K562 (cell line): Measurements from ENCODE around the gene FGF21. TPM values are rescaled to one million over a fixed set of nuclear protein-coding genes. Genes with fewer than 3 reads are reported as not detected.
A peak's percentile ranks its signal among the peaks of the same experiment; 100 is the strongest.

Experiments used
- ASH1L ChIP-seq: fragments of 450-650 bp; IDR thresholded peaks from 2 replicates; pipeline ENCODE4 v1.6.1; 2018; ENCODE audit warnings: borderline replicate concordance, mild to moderate bottlenecking, low read depth; ENCODE audit not compliant: partially characterized antibody
- CBX1 ChIP-seq: sonication (generic); IDR thresholded peaks from 2 replicates; pipeline ENCODE4 v1.6.1; 2016; ENCODE audit warnings: antibody characterized with exemption, low read depth, mild to moderate bottlenecking
- FOSL1 ChIP-seq: fragments of 200-800 bp; sonication (Bioruptor generic); conservative IDR thresholded peaks from 2 replicates; pipeline ENCODE4 v1.6.1; 2016; ENCODE audit warnings: missing genetic modification characterization, missing compliant biosample characterization
- GATAD2A ChIP-seq: fragments of 450-650 bp; IDR thresholded peaks from 2 replicates; pipeline ENCODE4 v1.6.1; 2017
- IFI16 ChIP-seq: fragments of 250-450 bp; sonication (Bioruptor Pico); IDR thresholded peaks from 2 replicates; pipeline ENCODE4 v2.1.2; 2022; ENCODE audit warnings: mild to moderate bottlenecking, inconsistent platforms
- MAZ ChIP-seq, 2 experiments: fragments of 450-650 bp in 1 of 2; sonication (generic) in 1 of 2; formaldehyde crosslinking; IDR thresholded peaks in 1 of 2; conservative IDR thresholded peaks in 1 of 2; 2 replicates each; pipeline versions ENCODE4 v1.4.0 to v1.5.0; 2020; ENCODE audit warnings: mild to moderate bottlenecking in 1 of 2, missing genetic modification reagents in 1 of 2
- POLR2G ChIP-seq: fragments of 200-400 bp; formaldehyde crosslinking; IDR thresholded peaks from 2 replicates; pipeline ENCODE4 v1.6.1; 2017; ENCODE audit warnings: low read depth, mild to moderate bottlenecking, antibody characterized with exemption, low read length, moderate library complexity
- RBM14 ChIP-seq: fragments of 200-400 bp; formaldehyde crosslinking; IDR thresholded peaks from 2 replicates; pipeline ENCODE4 v1.6.1; 2018; ENCODE audit warnings: low read depth, mild to moderate bottlenecking, low read length, moderate library complexity, borderline replicate concordance; ENCODE audit not compliant: insufficient read depth
- TARDBP ChIP-seq: fragments of 450-650 bp; IDR thresholded peaks from 2 replicates; pipeline ENCODE4 v1.6.1; 2016
- TBP ChIP-seq: optimal IDR thresholded peaks from 2 replicates; pipeline ENCODE3; 2011; ENCODE audit warnings: low read depth, low read length, improper control_type of control experiment
- ZFP30 ChIP-seq: fragments of 250-450 bp; sonication (Bioruptor Pico); IDR thresholded peaks from 2 replicates; pipeline ENCODE4 v1.8.0; 2022; ENCODE audit warnings: moderate library complexity, mild to moderate bottlenecking, inconsistent platforms, borderline replicate concordance
- polyA plus RNA-seq, 8 experiments: library from polyadenylated mRNA; depleted of rRNA in 4 of 8; stranded (reverse) in 5 of 8; unstranded in 3 of 8; fragments of >200 nt; fragmentation: Nextera tagmentation in 2 of 8; fragmentation: Illumina TruSeq in 1 of 8; extraction: Ambion mirVana in 2 of 8; extraction: Trizol in 1 of 8; gene quantifications; 2 replicates each; pipeline versions ENCODE4 v1.2.1 to v1.2.3, GENCODE V29; 2011 to 2014; ENCODE audit warnings: inconsistent platforms in 1 of 8, missing spikeins in 1 of 8
- total RNA-seq, 7 experiments: library from RNA; depleted of rRNA in 6 of 7; stranded (reverse); fragments of >200 nt in 6 of 7; fragmentation: Illumina TruSeq in 2 of 7; extraction: Trizol in 2 of 7; gene quantifications; 2 replicates each; pipeline versions ENCODE4 v1.2.1 to v1.2.3, GENCODE V29; 2011 to 2021; ENCODE audit warnings: low replicate concordance in 1 of 7
- TF ChIP-seq, protein P1 (sequence below), 2 experiments: fragments of 250-450 bp in 1 of 2; fragments of 450-650 bp in 1 of 2; sonication (Bioruptor Pico) in 1 of 2; IDR thresholded peaks; 2 replicates each; pipeline versions ENCODE4 v1.6.1 to v1.8.0; 2016 to 2021; ENCODE audit warnings: mild to moderate bottlenecking in 2 of 2, moderate library complexity in 2 of 2, missing compliant biosample characterization in 1 of 2, missing genetic modification characterization in 1 of 2
- TF ChIP-seq, protein P2 (sequence below): sonication (generic); formaldehyde crosslinking; IDR thresholded peaks from 2 replicates; pipeline ENCODE4 v1.8.1; 2023; ENCODE audit warnings: mild to moderate bottlenecking, missing genetic modification reagents
- TF ChIP-seq, protein P3 (sequence below): IDR thresholded peaks from 3 replicates; pipeline ENCODE4 v1.6.1; 2011; ENCODE audit warnings: borderline replicate concordance, mild to moderate bottlenecking, moderate library complexity; ENCODE audit not compliant: insufficient read length; ENCODE audit errors: extremely low read depth
- TF ChIP-seq, protein P4 (sequence below): IDR thresholded peaks from 2 replicates; pipeline ENCODE4 v1.6.1; 2014; ENCODE audit warnings: antibody characterized with exemption

The FGF21 gene
- total and polyA plus RNA-seq, 9 of the 15 experiments (the other 6 are each of a cell fraction or from before 2014, with no cell fraction given), result 0.04 to 0.77 (median 0.09) TPM; not detected in 6

DNA sequence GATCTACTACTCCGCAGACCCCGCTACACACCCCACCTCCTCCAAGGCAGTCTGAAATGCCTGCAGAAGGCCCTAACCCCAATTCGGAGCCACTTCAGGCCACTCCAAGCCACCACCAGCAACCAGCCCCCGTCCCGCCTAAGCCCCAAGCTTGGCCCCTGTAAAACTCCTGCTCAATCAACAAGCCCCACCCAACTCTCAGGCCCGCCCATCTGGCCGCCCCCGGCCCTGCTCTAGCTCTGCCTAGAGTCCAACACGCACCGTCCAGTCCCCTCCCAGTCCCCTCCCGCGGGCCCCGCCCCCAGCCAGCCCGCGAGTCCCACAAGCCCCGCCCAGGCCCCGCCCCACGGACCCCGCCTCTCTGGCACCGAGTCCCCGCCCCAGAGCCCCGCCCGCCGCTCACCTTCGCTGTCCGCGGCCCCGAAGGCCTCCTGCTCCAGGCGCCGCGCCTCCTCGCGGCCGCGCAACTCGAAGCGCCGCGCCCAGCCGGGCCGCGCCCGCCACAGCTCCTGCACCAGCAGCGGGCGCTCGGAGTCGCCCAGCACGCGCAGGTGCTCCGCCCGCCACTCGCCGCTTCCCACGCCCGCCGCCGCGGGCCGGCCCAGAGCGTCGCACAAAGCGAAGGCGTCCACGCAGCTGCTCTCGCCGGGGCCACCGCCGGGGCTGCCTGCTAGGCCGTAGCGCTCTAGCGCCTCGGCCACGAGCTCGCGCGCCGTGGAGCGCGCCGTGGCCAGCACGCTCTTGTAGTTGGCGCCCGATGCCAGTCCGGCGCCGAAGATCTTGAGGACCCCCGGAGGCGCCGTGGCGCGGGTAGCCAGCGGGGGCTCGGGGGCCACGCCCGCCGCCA lies 16.5 kb upstream of the FGF21 start (continued):
- TF ChIP-seq, protein P1, sequence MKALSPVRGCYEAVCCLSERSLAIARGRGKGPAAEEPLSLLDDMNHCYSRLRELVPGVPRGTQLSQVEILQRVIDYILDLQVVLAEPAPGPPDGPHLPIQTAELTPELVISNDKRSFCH (CRISPR knock-in tag; IDR thresholded peaks at IDR 0.05), result no peak
- TF ChIP-seq, protein P1 (tag; IDR thresholded peaks at IDR 0.05), result peak; percentile 87
- TF ChIP-seq, protein P2, sequence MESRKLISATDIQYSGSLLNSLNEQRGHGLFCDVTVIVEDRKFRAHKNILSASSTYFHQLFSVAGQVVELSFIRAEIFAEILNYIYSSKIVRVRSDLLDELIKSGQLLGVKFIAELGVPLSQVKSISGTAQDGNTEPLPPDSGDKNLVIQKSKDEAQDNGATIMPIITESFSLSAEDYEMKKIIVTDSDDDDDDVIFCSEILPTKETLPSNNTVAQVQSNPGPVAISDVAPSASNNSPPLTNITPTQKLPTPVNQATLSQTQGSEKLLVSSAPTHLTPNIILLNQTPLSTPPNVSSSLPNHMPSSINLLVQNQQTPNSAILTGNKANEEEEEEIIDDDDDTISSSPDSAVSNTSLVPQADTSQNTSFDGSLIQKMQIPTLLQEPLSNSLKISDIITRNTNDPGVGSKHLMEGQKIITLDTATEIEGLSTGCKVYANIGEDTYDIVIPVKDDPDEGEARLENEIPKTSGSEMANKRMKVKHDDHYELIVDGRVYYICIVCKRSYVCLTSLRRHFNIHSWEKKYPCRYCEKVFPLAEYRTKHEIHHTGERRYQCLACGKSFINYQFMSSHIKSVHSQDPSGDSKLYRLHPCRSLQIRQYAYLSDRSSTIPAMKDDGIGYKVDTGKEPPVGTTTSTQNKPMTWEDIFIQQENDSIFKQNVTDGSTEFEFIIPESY (CRISPR knock-in tag), result peak; percentile 95
- TF ChIP-seq, protein P3, sequence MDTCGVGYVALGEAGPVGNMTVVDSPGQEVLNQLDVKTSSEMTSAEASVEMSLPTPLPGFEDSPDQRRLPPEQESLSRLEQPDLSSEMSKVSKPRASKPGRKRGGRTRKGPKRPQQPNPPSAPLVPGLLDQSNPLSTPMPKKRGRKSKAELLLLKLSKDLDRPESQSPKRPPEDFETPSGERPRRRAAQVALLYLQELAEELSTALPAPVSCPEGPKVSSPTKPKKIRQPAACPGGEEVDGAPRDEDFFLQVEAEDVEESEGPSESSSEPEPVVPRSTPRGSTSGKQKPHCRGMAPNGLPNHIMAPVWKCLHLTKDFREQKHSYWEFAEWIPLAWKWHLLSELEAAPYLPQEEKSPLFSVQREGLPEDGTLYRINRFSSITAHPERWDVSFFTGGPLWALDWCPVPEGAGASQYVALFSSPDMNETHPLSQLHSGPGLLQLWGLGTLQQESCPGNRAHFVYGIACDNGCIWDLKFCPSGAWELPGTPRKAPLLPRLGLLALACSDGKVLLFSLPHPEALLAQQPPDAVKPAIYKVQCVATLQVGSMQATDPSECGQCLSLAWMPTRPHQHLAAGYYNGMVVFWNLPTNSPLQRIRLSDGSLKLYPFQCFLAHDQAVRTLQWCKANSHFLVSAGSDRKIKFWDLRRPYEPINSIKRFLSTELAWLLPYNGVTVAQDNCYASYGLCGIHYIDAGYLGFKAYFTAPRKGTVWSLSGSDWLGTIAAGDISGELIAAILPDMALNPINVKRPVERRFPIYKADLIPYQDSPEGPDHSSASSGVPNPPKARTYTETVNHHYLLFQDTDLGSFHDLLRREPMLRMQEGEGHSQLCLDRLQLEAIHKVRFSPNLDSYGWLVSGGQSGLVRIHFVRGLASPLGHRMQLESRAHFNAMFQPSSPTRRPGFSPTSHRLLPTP, result no peak
- peak; percentile 29 to 87; a peak in 2 of 4 replicates for TF ChIP-seq MAZ (CRISPR knock-in tag; conservative IDR thresholded peaks at IDR 0.05 in 1 of 2, IDR thresholded peaks at IDR 0.05 in 1 of 2)
- TF ChIP-seq IFI16 (CRISPR knock-in tag), result no peak
- TF ChIP-seq, protein P4, sequence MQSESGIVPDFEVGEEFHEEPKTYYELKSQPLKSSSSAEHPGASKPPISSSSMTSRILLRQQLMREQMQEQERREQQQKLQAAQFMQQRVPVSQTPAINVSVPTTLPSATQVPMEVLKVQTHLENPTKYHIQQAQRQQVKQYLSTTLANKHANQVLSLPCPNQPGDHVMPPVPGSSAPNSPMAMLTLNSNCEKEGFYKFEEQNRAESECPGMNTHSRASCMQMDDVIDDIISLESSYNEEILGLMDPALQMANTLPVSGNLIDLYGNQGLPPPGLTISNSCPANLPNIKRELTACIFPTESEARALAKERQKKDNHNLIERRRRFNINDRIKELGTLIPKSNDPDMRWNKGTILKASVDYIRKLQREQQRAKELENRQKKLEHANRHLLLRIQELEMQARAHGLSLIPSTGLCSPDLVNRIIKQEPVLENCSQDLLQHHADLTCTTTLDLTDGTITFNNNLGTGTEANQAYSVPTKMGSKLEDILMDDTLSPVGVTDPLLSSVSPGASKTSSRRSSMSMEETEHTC, result 0 out of 2 replicates have a peak, but pooled peaks have one; percentile 18
- no peak for TF ChIP-seq ASH1L
- TF ChIP-seq ZFP30 (CRISPR knock-in tag), result no peak
- no peak for TF ChIP-seq RBM14
- peak; percentile 89 for TF ChIP-seq POLR2G
- peak; percentile 82; the same call in 1 of the 2 replicates for TF ChIP-seq CBX1
- peak; percentile 84; the same call in 1 of the 2 replicates for TF ChIP-seq TARDBP
- TF ChIP-seq GATAD2A, result 0 out of 2 replicates have a peak, but pooled peaks have one; percentile 14
- peak; percentile 51; the same call in 1 of the 2 replicates for TF ChIP-seq FOSL1 (tag)
- TF ChIP-seq TBP, result peak; percentile 31
